Neural cell (in vitro differentiated cells): ENCODE measurements around the gene LIG1.

Experiments
- EP300 ChIP-seq: fragments of 450-650 bp; conservative IDR thresholded peaks from 2 replicates; pipeline ENCODE4 v1.6.1; 2014; ENCODE audit warnings: antibody characterized with exemption, mild to moderate bottlenecking, moderate library complexity; ENCODE audit not compliant: poor library complexity, severe bottlenecking
- MXI1 ChIP-seq: fragments of 450-650 bp; conservative IDR thresholded peaks from 2 replicates; pipeline ENCODE4 v1.6.1; 2014; ENCODE audit warnings: antibody characterized with exemption, mild to moderate bottlenecking; ENCODE audit not compliant: poor library complexity, severe bottlenecking
- POLR2AphosphoS5 ChIP-seq: IDR thresholded peaks from 2 replicates; pipeline ENCODE4 v1.6.1; 2012
- TF ChIP-seq, protein P1 (sequence below): IDR thresholded peaks from 2 replicates; pipeline ENCODE4 v1.6.1; 2012; ENCODE audit warnings: borderline replicate concordance
- TF ChIP-seq, protein P2 (sequence below): fragments of 450-650 bp; IDR thresholded peaks from 2 replicates; pipeline ENCODE4 v1.5.1; 2014; ENCODE audit warnings: antibody characterized with exemption, mild to moderate bottlenecking, moderate library complexity; ENCODE audit not compliant: poor library complexity, severe bottlenecking

DNA sequence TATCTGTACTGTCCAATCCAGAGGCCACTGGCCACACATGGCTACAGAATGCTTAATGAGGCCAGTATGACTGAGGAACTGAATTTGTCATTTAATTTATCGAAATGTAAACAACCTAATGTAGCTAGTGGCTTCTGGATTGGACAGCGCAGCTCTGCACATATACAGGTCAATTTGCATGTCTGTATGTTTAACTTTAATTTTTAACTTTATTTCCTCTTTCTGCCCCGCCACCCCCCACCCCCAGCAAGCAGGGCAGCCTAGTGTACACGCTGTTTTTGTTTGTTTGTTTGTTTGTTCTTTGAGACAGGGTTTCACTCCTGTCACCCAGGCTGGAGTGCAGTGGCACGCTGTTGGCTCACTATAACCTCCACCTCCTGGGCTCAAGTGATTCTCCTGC lies 15.9 kb upstream of the LIG1 start:
- TF ChIP-seq POLR2AphosphoS5 (no peak), MXI1 (no peak), EP300 (no peak)
- TF ChIP-seq, protein P1, sequence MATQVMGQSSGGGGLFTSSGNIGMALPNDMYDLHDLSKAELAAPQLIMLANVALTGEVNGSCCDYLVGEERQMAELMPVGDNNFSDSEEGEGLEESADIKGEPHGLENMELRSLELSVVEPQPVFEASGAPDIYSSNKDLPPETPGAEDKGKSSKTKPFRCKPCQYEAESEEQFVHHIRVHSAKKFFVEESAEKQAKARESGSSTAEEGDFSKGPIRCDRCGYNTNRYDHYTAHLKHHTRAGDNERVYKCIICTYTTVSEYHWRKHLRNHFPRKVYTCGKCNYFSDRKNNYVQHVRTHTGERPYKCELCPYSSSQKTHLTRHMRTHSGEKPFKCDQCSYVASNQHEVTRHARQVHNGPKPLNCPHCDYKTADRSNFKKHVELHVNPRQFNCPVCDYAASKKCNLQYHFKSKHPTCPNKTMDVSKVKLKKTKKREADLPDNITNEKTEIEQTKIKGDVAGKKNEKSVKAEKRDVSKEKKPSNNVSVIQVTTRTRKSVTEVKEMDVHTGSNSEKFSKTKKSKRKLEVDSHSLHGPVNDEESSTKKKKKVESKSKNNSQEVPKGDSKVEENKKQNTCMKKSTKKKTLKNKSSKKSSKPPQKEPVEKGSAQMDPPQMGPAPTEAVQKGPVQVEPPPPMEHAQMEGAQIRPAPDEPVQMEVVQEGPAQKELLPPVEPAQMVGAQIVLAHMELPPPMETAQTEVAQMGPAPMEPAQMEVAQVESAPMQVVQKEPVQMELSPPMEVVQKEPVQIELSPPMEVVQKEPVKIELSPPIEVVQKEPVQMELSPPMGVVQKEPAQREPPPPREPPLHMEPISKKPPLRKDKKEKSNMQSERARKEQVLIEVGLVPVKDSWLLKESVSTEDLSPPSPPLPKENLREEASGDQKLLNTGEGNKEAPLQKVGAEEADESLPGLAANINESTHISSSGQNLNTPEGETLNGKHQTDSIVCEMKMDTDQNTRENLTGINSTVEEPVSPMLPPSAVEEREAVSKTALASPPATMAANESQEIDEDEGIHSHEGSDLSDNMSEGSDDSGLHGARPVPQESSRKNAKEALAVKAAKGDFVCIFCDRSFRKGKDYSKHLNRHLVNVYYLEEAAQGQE, result no peak
- TF ChIP-seq, protein P2, sequence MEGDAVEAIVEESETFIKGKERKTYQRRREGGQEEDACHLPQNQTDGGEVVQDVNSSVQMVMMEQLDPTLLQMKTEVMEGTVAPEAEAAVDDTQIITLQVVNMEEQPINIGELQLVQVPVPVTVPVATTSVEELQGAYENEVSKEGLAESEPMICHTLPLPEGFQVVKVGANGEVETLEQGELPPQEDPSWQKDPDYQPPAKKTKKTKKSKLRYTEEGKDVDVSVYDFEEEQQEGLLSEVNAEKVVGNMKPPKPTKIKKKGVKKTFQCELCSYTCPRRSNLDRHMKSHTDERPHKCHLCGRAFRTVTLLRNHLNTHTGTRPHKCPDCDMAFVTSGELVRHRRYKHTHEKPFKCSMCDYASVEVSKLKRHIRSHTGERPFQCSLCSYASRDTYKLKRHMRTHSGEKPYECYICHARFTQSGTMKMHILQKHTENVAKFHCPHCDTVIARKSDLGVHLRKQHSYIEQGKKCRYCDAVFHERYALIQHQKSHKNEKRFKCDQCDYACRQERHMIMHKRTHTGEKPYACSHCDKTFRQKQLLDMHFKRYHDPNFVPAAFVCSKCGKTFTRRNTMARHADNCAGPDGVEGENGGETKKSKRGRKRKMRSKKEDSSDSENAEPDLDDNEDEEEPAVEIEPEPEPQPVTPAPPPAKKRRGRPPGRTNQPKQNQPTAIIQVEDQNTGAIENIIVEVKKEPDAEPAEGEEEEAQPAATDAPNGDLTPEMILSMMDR, result no peak
